ENCODE data around the gene UBE2E3.
A peak's percentile ranks its signal among the peaks of the same experiment; 100 is the strongest.
"Not testable (repeated sequence)": the region's sequence is repeated elsewhere in the genome, so short reads cannot be mapped to it uniquely, and the experiment has no call there.

UBE2E3 gene

GRCh38 chr2:181036445-181036844, 56.0 kb downstream of the UBE2E3 start:
- DNase-seq (ENCODE audit: low read depth): no peak

- no peak for DNase-seq (ENCODE audit: low read depth)
These were observed 56.6 kb downstream of the UBE2E3 start for GRCh38 chr2:181036848-181037603.

- DNase-seq (ENCODE audit: low read depth): no peak
These were observed 57.5 kb downstream of the UBE2E3 start for GRCh38 chr2:181037922-181038321.

GRCh38 chr2:181038796-181039195, 58.4 kb downstream of the UBE2E3 start:
- DNase-seq (ENCODE audit: low read depth): no peak

- not testable (repeated sequence) for DNase-seq (ENCODE audit: low read depth)
These were observed 60.4 kb downstream of the UBE2E3 start for GRCh38 chr2:181040839-181041238.

GRCh38 chr2:181041661-181042060, 61.3 kb downstream of the UBE2E3 start:
- DNase-seq (ENCODE audit: low read depth): no peak

GRCh38 chr2:181042706-181043105, 62.3 kb downstream of the UBE2E3 start:
- DNase-seq (ENCODE audit: low read depth): no peak

GRCh38 chr2:181046833-181047232, 66.4 kb downstream of the UBE2E3 start:
- DNase-seq (ENCODE audit: low read depth): no peak

- no peak for DNase-seq (ENCODE audit: low read depth)
These were observed 67.4 kb downstream of the UBE2E3 start for GRCh38 chr2:181047829-181048228.

GRCh38 chr2:181051861-181052522, 71.6 kb downstream of the UBE2E3 start:
- DNase-seq (ENCODE audit: low read depth): no peak

- no peak for DNase-seq (ENCODE audit: low read depth)
These were observed 72.1 kb downstream of the UBE2E3 start for GRCh38 chr2:181052523-181052891.

- no peak for DNase-seq (ENCODE audit: low read depth)
These were observed 73.9 kb downstream of the UBE2E3 start for GRCh38 chr2:181054256-181054655.

GRCh38 chr2:181054843-181055242, 74.4 kb downstream of the UBE2E3 start:
- no peak for DNase-seq (ENCODE audit: low read depth)

- peak; percentile 24 for DNase-seq (ENCODE audit: low read depth)
These were observed 78.2 kb downstream of the UBE2E3 start for GRCh38 chr2:181058378-181059269.

- DNase-seq (ENCODE audit: low read depth): no peak
These were observed 83.3 kb downstream of the UBE2E3 start for GRCh38 chr2:181063696-181064095.

- no peak for DNase-seq (ENCODE audit: low read depth)
These were observed 85.1 kb downstream of the UBE2E3 start for GRCh38 chr2:181065458-181065857.

- DNase-seq (ENCODE audit: low read depth): no peak
These were observed 85.9 kb downstream of the UBE2E3 start for GRCh38 chr2:181066333-181066732.

- DNase-seq (ENCODE audit: low read depth): no peak
These were observed 89.9 kb downstream of the UBE2E3 start for GRCh38 chr2:181070119-181070835.

GRCh38 chr2:181070836-181071200, 90.4 kb downstream of the UBE2E3 start:
- DNase-seq (ENCODE audit: low read depth): no peak

- DNase-seq (ENCODE audit: low read depth): no peak
These were observed 92.3 kb downstream of the UBE2E3 start for GRCh38 chr2:181072486-181073235.

GRCh38 chr2:181073896-181074295, 93.5 kb downstream of the UBE2E3 start:
- DNase-seq (ENCODE audit: low read depth): no peak

Data from stimulated activated CD8-positive, alpha-beta memory T cell treated with anti-CD3 and anti-CD28 coated beads, Interleukin-15, amount 100 ng/mL, for 1 hour (primary cell).